Kidney glomerular epithelial cell (primary cell): Measurements from ENCODE around the gene REC114.
"Not testable (repeated sequence)": the region's sequence is repeated elsewhere in the genome, so short reads cannot be mapped to it uniquely, and the experiment has no call there.

Experiments used
- DNase-seq: peaks from one replicate; lab custom pipeline; 2025; lab: John Stamatoyannopoulos, UW

The REC114 gene

GRCh38 chr15:73527598-73527997 is 84.6 kb downstream of the REC114 start:
- no peak for DNase-seq

DNA sequence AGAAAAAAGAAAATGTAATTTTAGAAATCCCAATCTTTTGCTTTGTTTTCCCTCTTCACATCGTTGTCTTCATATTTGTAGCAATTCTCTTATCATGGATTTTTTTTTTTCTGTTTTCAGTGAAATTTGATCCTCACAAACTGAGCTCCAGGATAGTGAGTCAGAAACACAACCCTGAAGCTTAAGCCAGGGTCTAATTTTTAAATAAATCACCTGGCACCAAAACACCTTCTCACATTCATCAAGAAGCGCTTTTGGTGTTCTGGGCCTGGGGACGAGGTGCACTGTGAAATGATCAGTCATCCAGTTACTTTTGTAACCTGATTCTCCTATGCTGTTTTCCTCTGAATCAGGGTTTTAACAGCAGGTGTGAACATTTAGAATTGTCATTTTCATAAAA is 87.7 kb downstream of the REC114 start:
- no peak for DNase-seq

- DNase-seq, result no peak
These were observed 95.2 kb downstream of the REC114 start for GRCh38 chr15:73538123-73538522.

DNA sequence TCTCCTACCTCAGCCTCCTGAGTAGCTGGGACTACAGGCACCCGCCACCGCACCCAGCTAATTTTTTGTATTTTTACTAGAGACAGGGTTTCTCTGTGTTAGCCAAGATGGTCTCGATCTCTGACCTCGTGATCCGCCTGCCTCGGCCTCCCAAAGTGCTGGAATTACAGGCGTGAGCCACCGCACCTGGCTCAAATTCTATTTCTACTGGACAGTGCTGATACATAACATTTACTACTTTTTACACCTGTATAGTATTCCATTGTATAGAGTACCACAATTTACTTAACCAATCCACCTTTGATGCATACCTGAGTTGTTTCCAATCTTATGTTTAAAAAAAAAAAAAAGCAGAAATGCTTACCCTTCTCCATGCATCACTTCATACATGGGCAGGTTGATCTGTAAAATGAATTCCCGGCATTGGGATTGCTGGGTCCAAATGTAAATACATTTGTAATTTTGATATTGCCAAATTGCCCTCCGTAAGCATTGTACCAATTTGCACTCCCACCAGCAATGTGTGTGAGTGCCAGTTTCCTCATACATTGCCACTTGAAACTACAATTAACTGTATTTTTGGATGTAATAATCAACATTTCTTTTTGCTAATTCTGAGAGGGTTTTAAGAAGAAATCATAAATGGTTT is 95.7 kb downstream of the REC114 start:
- no peak for DNase-seq

GRCh38 chr15:73539212-73540128 is 96.5 kb downstream of the REC114 start:
- DNase-seq, result no peak

GRCh38 chr15:73540161-73540560 is 97.2 kb downstream of the REC114 start:
- no peak for DNase-seq

DNA sequence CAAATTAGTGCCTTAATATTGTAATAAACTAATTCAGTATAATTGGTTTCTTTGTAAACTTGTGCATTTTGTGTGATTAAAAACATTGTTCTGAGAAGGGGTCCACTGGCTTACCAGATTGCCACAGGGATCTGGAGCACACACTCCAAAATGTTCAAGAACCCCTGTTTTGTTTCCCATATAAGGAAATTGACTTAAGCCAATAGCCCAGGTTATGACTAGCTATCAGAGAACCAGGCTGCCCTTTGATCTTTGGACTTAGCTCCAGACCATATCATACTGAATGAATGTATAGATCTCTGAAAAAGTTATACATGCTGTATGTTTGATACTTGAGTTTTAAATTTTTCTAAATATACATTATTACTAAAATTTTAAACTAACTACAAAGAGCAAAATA is 98.5 kb downstream of the REC114 start:
- DNase-seq, result no peak

- DNase-seq, result not testable (repeated sequence)
These were observed 106.0 kb downstream of the REC114 start for GRCh38 chr15:73548925-73549324.

DNA sequence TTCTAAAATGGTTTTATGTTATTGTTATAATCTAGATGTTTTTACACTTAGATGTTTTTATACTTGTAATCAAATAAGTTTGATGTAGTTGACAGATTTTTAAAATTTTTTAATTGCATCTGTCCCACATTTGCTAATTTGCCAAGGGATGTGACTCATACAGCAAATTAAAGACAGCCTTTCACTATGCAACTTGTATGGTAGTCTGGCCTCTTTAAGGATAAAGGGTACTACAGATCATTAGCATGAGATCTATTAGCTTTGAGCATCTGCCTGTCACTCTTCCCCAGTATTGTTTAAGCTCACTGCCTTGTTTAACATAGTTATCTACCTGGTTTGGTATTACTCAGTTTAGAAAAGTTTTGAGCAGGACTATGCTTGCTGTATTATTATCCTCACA is 107.2 kb downstream of the REC114 start:
- no peak for DNase-seq

DNA sequence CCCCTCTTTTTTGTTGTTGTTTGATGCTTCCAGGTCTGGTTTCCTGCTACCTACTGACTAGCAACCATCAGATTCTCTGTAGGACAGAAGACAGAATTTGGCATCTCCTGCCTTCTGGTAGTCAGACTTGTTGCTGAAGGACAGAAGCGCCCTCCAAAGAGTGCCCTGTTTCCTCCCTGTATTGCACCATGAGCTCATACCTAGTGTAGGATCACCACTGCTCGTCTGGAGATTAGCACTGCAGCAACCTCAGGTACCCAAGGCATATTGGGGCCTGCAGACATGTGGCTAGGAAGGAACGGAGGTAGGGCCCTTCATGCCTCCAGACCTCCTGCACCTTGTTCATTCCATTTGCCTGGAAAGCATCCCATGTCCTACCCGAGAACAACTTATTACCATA is 112.1 kb downstream of the REC114 start:
- DNase-seq, result no peak

DNA sequence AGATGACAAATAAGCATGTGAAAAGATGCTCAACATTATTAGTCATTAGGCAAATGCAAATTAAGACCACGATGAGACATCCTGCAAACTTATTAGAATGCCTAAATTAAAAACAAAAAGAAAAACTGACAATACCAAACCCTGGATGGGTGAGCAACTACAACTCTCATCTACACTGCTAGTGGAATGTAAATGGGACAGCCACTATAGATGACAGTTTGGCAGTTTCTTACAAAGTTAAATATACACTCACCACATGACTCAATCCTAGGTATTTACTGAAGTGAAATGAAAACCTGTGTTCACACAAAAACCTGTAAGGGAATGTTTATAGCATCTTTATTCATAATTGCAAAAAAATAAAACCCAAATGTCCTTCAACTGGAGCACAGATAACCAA is 115.6 kb downstream of the REC114 start:
- DNase-seq, result no peak

DNA sequence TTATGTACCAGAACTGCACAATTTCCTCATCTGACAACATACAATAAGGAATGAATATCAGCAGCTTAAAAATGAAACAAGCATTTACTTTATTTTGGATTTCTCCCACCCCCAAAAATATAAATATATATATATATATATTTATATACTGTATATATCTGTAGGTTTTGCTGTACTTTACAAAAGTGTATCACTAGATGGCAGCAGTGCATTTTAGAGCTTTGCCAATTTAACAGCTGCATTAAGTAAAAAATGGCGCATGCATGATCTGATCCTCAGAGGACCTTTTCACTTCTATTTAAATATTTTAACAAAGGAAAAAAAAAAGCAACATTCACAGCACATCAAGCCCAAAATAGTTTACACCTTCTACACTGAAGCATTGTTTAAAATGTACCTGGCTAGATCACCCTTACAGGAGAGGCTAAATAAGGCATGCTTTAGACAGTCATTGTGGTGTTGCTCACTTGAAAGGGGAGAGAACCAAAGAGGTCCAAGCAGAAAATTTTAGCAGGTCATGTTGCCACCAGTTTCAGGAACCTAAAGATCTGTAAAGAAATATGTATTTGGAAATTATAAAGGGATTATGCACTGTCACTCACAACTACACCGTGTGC is 117.6 kb downstream of the REC114 start:
- peak; percentile 22 for DNase-seq

DNA sequence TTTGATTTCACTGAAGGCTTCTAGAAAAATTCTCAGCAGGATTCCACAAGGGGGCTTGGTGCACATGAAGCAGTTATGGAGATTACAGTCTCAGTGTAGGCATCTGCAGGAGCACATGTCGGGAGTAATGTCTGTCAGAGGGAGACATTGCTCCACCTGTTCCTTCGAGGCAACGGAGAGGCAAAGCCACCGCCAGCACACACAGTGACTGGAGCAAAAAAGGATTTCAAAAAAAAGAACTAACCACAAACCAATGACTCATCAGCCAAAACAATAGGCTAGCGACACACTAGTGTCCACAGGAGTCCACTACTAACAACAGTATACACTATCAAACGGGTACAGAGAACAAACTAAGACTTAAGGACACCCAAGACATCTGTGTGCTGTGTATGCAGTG is 121.3 kb downstream of the REC114 start:
- DNase-seq, result no peak

DNA sequence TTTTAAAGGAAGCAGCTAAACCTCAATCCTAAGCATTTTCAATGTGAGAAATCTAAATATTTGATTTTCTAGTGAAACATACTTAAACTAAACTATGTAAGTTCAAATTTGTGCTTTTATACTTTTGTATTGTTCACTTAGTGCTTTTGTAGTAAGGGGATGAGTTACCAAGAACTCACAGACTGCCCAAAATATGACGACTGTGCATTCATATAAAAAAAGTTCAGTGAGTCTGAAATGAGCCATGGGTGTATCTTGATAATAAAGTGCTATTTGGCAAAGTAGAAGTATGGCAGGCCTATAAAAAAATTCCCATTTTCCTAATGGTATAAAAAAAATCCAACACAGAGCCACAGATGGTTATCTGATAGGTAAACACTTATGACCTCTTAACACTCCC is 124.1 kb downstream of the REC114 start:
- no peak for DNase-seq

- DNase-seq, result no peak
These were observed 125.8 kb downstream of the REC114 start for GRCh38 chr15:73568564-73569280.

DNA sequence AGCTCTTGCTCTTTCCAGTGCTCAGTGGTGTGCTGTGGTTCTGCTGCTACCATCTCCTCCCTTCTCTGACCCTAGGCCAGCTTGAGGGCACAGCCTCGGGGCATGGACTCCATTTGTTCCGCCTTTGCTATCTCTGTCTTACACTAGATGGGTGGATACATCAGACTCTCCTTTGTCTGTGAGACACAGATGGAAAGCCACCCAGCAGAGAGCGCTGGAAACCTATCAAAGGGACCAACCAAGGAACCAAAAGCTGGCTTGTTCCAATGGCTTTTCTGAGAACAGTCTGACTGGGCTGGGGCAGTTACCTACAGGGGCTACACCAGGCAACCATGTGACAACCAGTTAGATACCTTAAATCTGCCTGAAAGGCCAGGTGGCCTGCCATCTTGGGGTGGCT is 126.4 kb downstream of the REC114 start:
- DNase-seq, result no peak

GRCh38 chr15:73570355-73571032 is 127.5 kb downstream of the REC114 start:
- DNase-seq, result peak; percentile 40

- DNase-seq, result peak; percentile 88
These were observed 128.4 kb downstream of the REC114 start for GRCh38 chr15:73571346-73571745.

DNA sequence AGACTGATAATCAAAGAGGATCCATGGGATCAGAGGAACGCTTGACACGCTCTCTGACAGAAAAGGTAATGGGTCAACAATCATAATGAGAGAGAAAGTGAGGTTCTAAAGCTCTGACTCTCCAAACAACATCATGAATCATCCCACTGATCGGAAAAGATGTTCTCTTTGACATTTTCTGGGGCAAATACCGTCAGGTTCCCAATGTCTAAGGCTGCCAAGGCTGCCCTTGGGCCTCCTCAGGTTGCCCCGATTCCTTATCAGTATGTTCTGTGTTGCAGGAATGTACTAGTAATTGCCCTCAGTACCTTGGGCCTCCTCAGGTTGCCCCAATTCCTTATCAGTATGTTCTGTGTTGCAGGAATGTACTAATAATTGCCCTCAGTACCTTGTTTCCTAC is 129.3 kb downstream of the REC114 start:
- no peak for DNase-seq

DNA sequence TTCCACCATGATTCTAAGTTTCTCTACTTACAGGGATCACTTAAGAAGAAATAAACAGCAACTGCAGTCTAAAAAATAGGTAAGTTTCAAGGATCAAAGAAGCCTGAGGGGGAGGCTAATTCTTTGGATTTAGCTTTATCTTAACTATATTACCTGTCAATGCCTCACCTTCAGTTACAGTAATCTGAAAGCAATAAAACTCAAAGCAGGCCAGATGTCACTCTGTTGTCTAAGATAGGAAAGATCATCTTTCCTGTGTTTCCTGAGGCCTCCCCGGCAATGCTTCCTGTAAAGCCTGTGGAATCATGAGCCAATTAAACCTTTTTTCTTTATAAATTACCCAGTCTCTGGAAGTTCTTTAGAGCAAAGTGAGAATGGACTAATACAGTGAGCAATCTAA is 130.1 kb downstream of the REC114 start:
- no peak for DNase-seq

GRCh38 chr15:73573572-73573971 is 130.6 kb downstream of the REC114 start:
- no peak for DNase-seq
